Endodermal cell (in vitro differentiated cells): Measurements from ENCODE around the gene ADORA2A. TPM values are rescaled to one million over a fixed set of nuclear protein-coding genes. Genes with fewer than 3 reads are reported as not detected.

ENCODE experiments used
- DNase-seq: peaks from one replicate; pipeline ENCODE4 v3.0.0-alpha.2; 2017
- H3K27ac ChIP-seq: 2 replicates; pipeline ENCODE4 v1.5.1; 2013; ENCODE audit warnings: mild to moderate bottlenecking, low read depth, low read length, moderate library complexity
- H3K27me3 ChIP-seq: 2 replicates; pipeline ENCODE4 v1.6.1; 2013; ENCODE audit warnings: mild to moderate bottlenecking, low read length, moderate library complexity; ENCODE audit not compliant: insufficient read depth, control insufficient read depth, poor library complexity, severe bottlenecking
- H3K36me3 ChIP-seq: 2 replicates; pipeline ENCODE4 v1.7.0; 2013; ENCODE audit warnings: mild to moderate bottlenecking, low read length, moderate library complexity; ENCODE audit not compliant: control insufficient read depth, insufficient read depth
- H3K4me1 ChIP-seq: one replicate; pipeline ENCODE4 v1.7.0; 2013; ENCODE audit warnings: low read length; ENCODE audit not compliant: control insufficient read depth, insufficient read depth
- H3K4me3 ChIP-seq: 2 replicates; pipeline ENCODE4 v1.5.1; 2013; ENCODE audit warnings: mild to moderate bottlenecking, low read length, moderate library complexity
- H3K9ac ChIP-seq: 2 replicates; pipeline ENCODE4 v1.6.1; 2013; ENCODE audit warnings: mild to moderate bottlenecking, low read length, moderate library complexity; ENCODE audit not compliant: poor library complexity, severe bottlenecking; ENCODE audit errors: extremely low read depth
- H3K9me3 ChIP-seq: 2 replicates; pipeline ENCODE4 v1.6.1; 2013; ENCODE audit warnings: mild to moderate bottlenecking, low read length, moderate library complexity; ENCODE audit not compliant: control insufficient read depth
- H3K27ac Mint-ChIP-seq: 2 replicates; pipeline ENCODE4 v1.8.0; 2020; ENCODE audit warnings: mixed read lengths
- H3K27me3 Mint-ChIP-seq: 2 replicates; pipeline ENCODE4 v1.8.0; 2021; ENCODE audit warnings: mild to moderate bottlenecking, mixed read lengths; ENCODE audit not compliant: insufficient read depth
- H3K36me3 Mint-ChIP-seq: 2 replicates; pipeline ENCODE4 v1.8.0; 2020; ENCODE audit warnings: low read depth, mixed read lengths
- H3K4me1 Mint-ChIP-seq: 2 replicates; pipeline ENCODE4 v1.8.0; 2020; ENCODE audit warnings: mixed read lengths
- H3K4me3 Mint-ChIP-seq: 2 replicates; pipeline ENCODE4 v1.8.0; 2020; ENCODE audit warnings: mild to moderate bottlenecking, moderate library complexity, mixed read lengths
- H3K9me3 Mint-ChIP-seq: 2 replicates; pipeline ENCODE4 v1.8.0; 2020; ENCODE audit warnings: mild to moderate bottlenecking, mixed read lengths
- CTCF ChIP-seq: fragments of 200-600 bp; sonication (generic); conservative IDR thresholded peaks from 2 replicates; pipeline ENCODE4 v1.5.0; 2021; ENCODE audit warnings: antibody characterized with exemption, mild to moderate bottlenecking
- WGBS, 2 experiments: methylation state at CpG; one replicate each; pipeline versions ENCODE4 v1.1.5 to v1.1.7; 2013; ENCODE audit warnings: missing lambda C conversion rate in 2 of 2, mixed read lengths in 1 of 2; ENCODE audit not compliant: insufficient coverage in 1 of 2, insufficient read length in 1 of 2; 5-methylcytosine and 5-hydroxymethylcytosine counted together
- total RNA-seq, 2 donors: library from RNA; stranded (reverse); fragmentation: NEBNext Ultra II Directional in 1 of 2; extraction: Animal tissue kit (Norgen Biotek cat#: 25700) in 1 of 2; gene quantifications; 2 replicates in 1 of 2; 3 replicates in 1 of 2; pipeline ENCODE4 v1.2.1, GENCODE V29; 2021

Gene ADORA2A
- total RNA-seq, 2 donors from 2014 or later, result 4.1 to 4.7 TPM

- WGBS, 2 experiments, result 94 to 100% methylated on average over 4 of the region's 4 CpGs
- TF ChIP-seq CTCF, result no peak
- Histone ChIP-seq H3K9ac (no peak overlapping the region), H3K36me3 (no peaks in the 10 kb centered on the region), H3K27me3 (peaks cover 27% of the 10 kb centered on the region), H3K4me3 (no peak overlapping the region), H3K4me1 (no peaks in the 10 kb centered on the region), H3K27ac (no peak overlapping the region), H3K9me3 (no peaks in the 10 kb centered on the region)
- DNase-seq, result no peak
- Mint-ChIP-seq H3K27me3 (peaks cover 36% of the 10 kb centered on the region), H3K9me3 (no peaks in the 10 kb centered on the region), H3K4me1 (no peaks in the 10 kb centered on the region), H3K36me3 (no peaks in the 10 kb centered on the region), H3K27ac (no peak overlapping the region), H3K4me3 (no peak overlapping the region)
Measured at GRCh38 chr22:24426436-24426835, 963 bp upstream of the ADORA2A start.

- Histone ChIP-seq H3K9ac (no peak overlapping the region), H3K36me3 (no peaks in the 10 kb centered on the region), H3K4me1 (no peaks in the 10 kb centered on the region), H3K4me3 (no peak overlapping the region), H3K27ac (no peak overlapping the region), H3K9me3 (no peaks in the 10 kb centered on the region), H3K27me3 (peaks cover 27% of the 10 kb centered on the region)
- no peak overlapping the region for H3K4me3 Mint-ChIP-seq
- no peaks in the 10 kb centered on the region for H3K36me3 Mint-ChIP-seq
- H3K4me1 Mint-ChIP-seq, result no peaks in the 10 kb centered on the region
- no peak for DNase-seq
- no peaks in the 10 kb centered on the region for H3K9me3 Mint-ChIP-seq
- H3K27me3 Mint-ChIP-seq, result peaks cover 36% of the 10 kb centered on the region
- H3K27ac Mint-ChIP-seq, result no peak overlapping the region
- TF ChIP-seq CTCF, result no peak
- 91 to 93% methylated on average over 5 to 19 of the region's 19 CpGs for WGBS, 2 experiments
Measured at GRCh38 chr22:24426851-24427499, 424 bp upstream of the ADORA2A start.

GRCh38 chr22:24428751-24429410 lies 1.5 kb downstream of the ADORA2A start:
- Histone ChIP-seq H3K27me3 (peaks cover 27% of the 10 kb centered on the region), H3K9me3 (no peaks in the 10 kb centered on the region), H3K9ac (no peak overlapping the region), H3K4me3 (no peak overlapping the region), H3K27ac (no peak overlapping the region), H3K4me1 (no peaks in the 10 kb centered on the region), H3K36me3 (no peaks in the 10 kb centered on the region)
- TF ChIP-seq CTCF, result no peak
- H3K9me3 Mint-ChIP-seq, result no peaks in the 10 kb centered on the region
- WGBS, 2 experiments, result 85 to 86% methylated on average over 7 to 11 of the region's 11 CpGs
- H3K4me3 Mint-ChIP-seq, result no peak overlapping the region
- no peak for DNase-seq
- H3K36me3 Mint-ChIP-seq, result no peaks in the 10 kb centered on the region
- H3K4me1 Mint-ChIP-seq, result no peaks in the 10 kb centered on the region
- peaks cover 25% of the 10 kb centered on the region for H3K27me3 Mint-ChIP-seq
- no peak overlapping the region for H3K27ac Mint-ChIP-seq
